NCI-H2107 treated with DMSO at 0.1 percent for 48 hours (cell line): ENCODE results near the gene OR1F1.
A peak's percentile ranks its signal among the peaks of the same experiment; 100 is the strongest.
"Not testable (repeated sequence)": the region's sequence is repeated elsewhere in the genome, so short reads cannot be mapped to it uniquely, and the experiment has no call there.

Source experiments
- DNase-seq: peaks from one replicate; lab custom pipeline; 2025; ENCODE audit not compliant: unreplicated experiment; lab: John Stamatoyannopoulos, UW

The OR1F1 gene

DNA sequence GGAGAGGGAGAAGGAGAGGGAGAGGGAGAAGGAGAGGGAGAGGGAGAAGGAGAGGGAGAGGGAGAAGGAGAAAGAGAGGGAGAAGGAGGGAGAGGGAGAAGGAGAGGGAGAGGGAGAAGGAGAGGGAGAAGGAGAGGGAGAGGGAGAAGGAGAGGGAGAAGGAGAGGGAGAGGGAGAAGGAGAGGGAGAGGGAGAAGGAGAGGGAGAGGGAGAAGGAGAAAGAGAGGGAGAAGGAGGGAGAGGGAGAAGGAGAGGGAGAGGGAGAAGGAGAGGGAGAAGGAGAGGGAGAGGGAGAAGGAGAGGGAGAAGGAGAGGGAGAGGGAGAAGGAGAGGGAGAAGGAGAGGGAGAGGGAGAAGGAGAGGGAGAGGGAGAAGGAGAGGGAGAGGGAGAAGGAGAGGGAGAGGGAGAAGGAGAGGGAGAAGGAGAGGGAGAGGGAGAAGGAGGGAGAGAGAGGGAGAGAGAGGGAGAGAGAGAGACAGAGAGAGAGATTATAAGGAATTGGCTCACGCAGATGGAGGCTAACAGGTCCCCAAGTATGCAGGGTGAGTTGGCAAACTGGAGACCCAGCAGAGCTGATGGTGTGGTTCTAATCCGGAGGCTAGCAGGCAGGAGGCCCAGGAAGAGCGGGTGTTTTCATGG lies 9.8 kb downstream of the OR1F1 start:
- not testable (repeated sequence) for DNase-seq

DNA sequence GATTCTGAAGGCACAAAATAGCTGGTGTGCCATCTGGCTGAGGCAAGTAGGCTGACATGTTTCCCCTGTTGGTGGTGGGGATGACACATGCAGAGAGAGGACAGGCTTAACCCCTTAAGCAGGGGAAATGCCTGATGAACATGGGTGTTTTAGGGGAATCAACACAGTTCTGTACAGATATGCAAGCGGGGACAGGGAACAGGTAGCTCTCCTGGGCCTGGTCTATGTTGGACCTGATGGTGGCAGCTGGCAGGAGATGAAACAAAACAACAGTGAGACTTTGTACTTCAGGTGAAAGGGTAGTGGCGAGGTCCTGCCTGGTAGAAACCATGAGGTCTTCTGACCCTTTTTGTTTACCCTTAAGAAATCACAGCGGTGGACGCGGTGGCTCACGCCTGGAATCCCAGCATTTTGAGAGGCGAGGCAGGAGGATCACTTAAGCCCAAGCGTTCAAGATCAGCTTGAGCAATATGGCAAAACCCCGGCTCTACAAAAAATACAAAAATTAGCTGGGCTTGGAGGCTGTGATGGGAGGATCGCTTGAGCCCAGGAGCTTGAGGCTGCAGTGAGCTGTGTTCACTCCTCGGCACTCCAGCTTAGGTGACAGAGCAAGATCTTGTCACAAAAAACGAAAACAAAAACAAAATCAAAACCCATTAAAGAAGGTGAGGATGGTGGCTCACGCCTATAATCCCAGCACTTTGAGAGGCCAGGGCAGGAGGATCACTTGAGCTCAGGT lies 10.5 kb downstream of the OR1F1 start:
- DNase-seq: no peak

DNA sequence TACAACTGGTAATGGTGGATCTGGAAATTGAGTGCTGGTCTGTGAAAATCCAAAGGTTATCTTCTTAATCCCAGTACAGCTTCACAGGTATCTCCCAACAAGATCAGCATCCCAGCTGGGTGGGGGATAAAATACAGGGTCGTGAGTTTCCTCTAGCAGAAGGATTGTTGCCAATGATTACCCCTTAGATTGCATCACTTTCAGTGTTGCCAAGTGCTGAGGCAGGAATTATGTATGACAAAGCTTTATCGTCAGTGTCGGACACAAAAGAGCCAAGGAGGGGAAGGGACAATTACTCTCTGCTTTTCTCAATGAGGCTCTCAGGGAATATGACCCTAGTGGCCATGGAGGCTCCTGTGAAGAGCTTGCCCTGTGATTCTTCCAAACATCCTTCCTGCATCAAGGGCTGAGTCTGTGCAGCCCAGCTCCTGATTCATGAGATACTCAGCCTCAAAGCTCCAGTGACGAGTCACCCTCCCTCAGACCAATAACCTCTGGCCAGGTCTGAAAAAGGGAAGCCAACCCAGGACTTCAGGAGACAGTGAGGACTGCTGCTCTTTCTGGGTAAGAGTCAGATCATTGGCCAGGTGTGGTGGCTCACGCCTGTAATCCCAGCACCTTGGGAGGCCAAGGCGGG lies 15.0 kb downstream of the OR1F1 start:
- no peak for DNase-seq

DNA sequence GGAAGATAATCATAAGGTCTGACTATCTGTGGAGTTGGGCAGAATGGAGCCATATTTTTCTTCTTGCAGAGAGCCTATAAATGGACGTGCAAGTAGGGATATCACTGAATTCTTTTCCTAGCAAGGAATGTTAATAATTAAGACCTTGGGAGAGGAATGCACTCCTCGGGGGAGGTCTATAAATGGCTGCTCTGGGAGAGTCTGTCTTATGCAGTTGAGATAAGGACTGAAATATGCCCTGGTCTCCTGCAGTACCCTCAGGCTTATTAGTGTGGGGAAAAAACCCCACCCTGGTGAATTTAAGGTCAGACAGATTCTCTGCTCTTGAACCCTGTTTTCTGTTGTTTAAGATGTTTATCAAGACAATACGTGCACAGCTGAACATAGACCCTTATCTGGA lies 17.9 kb downstream of the OR1F1 start:
- not testable (repeated sequence) for DNase-seq

DNA sequence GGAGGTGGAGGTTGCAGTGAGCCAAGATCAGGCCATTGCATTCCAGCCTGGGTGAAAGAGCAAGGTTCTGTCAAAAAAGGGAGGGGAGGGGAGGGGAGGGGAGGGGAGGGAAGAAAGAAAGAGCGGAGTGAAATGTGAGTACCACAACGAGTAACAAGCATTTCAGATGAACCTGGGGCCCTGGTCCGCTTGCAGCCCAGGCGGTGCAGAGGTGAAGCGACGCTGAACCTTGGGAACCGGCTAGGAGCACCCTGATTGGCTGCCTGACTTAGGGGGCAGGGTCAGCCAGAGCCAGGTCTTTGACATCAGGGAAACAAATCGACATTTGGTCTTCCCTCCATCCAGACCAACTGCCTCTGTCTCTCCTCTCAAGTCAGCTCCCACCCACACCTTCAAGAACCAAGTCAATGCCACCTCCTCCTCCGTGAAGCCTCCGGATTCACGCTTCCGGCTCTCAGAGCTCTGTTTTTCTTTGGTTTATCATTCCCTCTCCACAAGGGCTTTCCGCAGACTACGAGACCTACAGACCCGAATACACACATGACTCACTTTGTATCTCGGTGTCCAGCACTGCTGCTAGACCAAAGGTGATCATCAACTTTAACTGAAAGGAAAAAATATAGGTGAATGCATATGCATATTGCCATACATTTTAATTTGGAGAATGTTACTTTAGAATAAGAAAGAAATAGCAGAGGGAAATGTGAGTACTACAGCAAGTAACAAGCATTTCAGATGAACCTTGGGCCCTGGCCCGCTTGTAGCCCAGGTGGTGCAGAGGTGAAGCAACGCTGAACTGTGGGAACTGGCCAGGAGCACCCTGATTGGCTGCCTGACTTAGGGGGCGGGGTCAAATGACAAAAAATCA lies 19.3 kb downstream of the OR1F1 start:
- DNase-seq: no peak

DNA sequence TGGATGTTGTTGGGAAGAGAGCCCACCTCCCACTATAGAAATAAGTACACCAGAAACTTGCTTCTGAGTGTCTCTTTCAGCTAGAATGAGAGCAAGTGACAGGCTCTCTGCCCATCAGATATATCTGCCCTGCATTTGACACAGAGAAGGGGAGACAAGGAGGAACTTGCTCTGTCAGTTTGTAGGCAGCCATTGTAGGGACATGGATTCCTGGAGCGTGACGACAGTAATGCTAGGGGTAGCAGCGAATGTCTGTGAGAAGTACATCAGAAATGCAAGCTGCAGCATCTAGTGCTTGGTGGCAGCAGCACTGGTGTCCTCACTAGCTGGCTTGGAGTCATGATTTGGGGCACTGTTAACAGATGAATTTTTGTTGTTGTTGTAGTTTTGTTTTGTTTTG lies 24.0 kb downstream of the OR1F1 start:
- no peak for DNase-seq

DNA sequence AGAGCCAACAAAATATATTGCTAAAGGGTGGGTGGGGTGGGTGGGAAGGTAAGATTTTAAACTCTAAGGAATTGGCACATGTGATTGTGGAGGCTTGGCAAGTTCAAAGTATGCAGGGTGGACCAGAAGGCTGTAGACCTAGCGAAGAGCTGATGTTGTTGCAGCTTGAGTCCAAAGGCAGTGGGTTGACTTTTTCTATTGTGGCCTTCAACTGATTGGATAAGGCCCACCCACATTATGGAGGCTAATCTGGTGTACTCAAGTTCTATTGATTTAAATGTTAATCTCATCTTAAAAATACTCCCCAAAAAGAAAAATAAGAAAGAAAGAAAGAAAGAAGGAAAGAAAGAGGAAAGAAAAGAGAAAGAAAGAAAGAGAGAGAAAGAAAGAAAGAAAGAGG lies 24.6 kb downstream of the OR1F1 start:
- no peak for DNase-seq

DNA sequence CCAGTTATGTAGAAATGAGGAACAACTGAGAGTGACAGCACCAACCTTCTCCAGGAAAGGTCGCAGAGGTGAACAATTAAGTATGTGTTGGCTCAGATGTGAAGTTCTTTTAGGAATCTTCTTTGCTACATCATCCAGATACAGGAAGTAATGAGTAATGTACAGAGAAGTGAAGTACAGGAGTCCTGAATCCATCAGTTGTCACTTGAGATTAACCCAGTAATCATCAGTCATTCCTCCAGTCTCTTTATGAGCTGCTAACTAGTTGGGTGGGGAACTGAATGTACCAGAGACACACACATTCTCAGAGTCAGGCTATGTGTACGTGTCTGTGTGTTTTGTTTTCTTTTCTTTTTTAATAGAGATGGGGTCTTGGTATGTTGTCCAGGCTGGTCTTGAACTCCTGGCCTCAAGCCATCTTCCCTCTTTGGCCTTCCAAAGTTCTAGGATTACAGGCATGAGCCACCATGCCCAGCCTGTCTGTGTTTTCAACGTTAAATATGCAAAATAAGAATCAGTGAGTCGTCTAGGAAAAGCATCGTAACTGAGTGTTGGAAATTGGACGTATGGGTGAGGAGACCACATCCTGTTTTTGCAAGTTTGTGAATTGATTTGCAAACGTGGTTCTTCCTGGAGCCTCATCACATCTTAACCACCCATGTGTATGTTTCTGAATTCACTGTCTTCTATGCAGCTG lies 27.0 kb downstream of the OR1F1 start:
- no peak for DNase-seq

DNA sequence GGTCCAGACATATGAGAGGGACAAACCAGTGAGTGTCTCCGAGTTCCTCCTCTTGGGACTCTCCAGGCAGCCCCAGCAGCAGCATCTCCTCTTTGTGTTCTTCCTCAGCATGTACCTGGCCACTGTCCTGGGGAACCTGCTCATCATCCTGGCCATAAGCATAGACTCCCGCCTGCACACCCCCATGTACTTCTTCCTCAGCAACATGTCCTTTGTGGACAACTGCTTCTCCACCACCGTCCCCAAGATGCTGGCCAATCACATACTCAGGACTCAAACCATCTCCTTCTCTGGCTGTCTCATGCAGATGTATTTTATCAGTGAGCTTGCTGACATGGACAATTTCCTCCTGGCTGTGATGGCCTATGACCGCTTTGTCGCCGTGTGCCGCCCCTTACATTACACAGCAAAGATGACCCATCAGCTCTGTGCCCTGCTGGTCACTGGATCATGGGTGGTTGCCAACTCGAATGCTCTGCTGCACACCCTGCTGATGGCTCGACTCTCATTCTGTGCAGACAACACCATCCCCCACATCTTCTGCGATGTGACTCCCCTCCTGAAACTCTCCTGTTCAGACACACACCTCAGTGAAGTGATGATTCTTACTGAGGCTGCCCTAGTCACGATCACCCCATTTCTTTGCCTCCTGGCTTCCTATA lies 27.7 kb downstream of the OR1F1 start:
- no peak for DNase-seq

DNA sequence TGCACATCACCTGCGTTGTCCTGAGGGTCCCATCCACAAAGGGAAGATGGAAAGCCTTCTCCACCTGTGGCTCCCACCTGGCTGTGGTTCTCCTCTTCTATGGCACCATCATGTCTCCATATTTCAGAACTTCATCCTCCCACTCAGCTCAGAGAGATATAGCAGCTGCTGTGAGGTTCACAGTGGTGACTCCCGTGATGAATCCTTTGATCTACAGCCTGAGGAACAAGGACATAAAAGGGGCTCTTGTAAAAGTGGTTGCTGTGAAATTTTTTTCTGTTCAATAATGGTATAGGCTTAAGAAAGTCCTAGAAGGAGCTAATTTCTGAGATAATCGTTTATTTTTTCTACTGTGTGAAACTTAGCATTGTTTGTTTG lies 28.2 kb downstream of the OR1F1 start:
- no peak for DNase-seq

DNA sequence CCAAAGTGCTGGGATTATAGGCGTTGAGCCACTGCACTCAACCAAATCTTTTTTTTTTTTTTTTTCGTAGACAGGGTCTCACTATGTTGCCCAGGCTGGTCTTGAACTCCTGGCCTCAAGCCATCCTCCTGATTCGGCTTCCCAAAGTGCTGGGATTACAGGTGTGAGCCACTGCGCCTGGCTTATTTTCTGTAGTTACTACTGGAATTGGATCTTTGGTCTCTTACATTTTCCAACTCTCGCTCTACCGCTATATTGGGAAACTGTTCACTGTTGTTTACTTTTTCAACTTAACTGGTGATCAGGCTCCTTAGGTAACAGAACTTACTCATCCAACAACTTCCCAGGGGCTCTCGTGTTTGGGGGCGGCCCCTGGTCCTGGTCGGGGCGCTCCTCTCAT lies 32.8 kb downstream of the OR1F1 start:
- no peak for DNase-seq

DNA sequence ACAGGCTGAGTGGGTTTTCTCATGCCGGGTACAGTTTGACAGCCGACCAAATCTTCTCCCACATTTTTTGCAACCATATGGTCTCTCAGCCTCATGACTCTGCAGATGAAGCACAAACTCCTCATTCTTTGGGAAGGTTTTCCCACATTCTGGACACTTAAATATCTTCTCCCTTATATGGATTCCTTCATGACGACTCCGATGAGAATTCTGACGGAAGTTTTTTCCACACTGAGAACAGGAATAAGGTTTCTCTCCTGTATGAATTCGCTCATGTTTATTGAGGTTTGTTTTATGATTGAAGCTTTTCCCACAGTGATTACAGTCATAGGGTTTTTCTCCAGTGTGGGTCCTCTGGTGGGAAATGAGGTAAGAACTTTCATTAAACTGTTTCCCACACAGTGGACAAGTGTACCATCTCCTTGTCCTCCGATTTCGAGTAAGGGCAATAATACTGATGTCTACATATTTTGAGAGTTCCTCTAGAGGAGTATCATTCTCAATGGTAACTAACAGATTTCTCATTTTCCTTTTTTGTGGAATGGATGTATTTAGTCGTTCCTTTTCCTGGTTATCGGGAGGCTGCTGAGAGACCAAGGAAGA lies 36.0 kb downstream of the OR1F1 start:
- DNase-seq: no peak

DNA sequence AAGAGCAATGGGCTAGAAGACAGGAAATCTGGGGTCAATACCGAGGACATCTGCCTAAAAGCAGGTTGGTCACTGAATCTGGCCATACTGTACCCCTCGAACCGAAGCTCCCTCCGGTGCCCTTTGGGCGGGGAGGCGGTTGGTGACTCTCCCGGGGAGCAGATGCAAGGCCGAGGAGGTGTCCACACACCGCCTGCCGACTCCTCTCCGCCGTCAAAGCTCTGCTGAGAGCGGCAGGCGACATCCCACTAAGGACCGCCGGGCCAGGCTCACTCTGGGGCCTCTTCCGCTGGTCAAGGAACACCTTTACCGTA lies 46.5 kb downstream of the OR1F1 start:
- no peak for DNase-seq

DNA sequence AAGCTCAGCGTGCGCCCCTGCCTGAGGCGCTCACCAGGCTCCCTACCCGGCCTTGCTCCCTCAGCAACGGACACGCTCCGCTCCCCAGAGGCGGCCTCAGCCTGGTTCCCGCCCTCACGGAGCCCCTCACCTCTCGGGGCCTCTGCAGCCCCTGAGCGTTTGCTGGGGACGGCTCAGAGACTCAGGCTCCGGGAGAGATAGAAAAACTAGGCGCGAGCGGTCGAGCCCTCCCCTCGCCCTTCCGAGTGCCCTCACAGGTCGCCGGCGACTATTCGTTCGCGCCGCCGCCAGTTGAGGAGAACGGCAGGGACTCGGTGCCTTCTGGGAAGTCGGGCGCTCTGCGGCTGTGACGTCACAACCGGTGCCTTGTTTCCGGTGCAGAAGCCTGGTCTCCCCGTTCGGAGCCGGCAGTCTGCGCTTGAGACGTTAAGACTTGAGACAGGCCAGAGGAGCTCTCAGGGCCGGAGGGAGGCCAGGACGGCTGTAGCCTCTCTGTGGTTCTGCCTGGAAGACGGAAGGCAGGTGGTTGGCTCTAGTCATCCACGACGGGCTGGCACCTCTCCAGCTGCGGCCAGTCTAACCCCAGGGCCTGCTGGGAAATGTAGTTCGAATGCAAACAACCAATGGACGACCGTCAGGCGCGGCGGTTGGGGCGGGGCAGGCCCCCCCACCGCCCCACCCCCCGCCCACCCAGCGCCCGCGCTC lies 47.0 kb downstream of the OR1F1 start, which contains the start of gene ZNF200:
Gene ZNF200, minus strand, starts transcription at position 302 of the 705 bp plus-strand sequence. CDS start 1,403 bp downstream, outside the sequence.
- peak; percentile 61 for DNase-seq

DNA sequence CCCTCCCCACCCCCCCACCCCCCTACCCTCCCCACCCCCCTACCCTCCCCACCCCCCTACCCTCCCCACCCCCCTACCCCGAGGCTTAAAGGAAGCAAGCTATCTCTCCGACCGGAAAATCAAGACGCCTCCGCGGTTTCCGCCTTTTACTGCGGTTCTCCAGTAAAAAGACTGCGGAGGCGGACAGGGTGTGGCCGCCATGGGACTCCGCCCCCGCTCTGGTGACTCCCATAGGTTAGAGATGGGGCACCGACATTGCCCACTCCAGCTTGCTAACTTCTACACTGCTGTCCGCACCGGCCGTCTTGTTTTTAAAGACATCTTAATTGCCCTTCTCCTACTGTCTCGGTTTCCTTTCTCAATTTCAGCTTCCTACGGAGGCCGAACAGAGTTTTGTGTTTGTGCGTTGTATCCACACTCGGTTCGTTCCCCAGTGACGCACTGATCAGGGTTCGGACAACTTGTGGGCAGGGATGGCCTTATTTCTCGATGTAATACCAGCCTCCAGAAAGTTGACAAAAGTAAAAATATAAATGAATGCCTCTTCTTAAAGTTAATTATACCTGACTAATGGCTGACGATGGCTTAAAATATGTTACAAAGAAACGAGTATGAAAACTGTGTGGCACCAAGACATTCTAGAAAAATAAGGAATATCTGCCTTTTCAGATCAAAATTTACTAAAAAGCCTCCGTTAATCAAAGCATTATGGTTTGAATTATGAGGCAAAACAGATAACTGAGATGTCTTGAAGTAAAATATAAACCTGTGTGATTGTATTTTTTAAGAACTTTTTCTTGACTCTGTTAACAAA lies 48.1 kb downstream of the OR1F1 start:
- DNase-seq: no peak

DNA sequence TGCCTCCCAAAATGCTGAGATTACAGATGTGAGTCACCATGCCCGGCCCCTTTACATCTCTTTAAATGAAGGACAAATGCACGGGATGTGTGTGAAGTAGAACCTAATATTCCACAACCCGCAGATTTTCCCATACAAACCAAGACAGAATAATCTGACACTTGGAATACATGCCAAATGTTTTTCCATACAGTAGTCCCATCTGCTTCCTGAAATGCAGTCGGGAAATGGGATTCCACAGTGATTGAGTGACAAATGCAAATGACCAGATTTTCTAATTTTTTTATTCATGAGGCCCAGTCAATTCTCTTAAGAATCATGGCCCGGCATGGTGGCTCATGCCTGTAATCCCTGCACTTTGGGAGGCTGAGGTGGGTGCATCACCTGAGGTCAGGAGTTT lies 53.8 kb downstream of the OR1F1 start:
- no peak for DNase-seq

DNA sequence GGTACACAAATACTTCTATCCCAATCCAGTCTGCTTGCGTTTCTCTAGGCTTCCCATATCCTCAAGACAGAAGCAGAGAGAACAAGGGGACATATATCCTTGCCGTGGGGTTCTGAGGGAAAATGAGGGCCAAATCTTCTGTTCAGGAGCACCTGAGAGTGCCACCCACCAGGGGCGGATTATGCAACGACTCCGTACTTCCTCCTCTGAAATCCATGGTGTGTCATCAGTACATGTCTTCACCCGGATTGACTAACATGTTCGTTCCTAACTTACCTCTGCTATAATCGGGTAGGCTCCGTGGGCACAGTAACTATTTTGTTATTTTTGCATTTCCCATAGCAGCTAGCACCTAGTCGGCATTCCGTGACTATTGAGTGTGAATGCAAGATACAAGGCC lies 54.7 kb downstream of the OR1F1 start:
- no peak for DNase-seq

DNA sequence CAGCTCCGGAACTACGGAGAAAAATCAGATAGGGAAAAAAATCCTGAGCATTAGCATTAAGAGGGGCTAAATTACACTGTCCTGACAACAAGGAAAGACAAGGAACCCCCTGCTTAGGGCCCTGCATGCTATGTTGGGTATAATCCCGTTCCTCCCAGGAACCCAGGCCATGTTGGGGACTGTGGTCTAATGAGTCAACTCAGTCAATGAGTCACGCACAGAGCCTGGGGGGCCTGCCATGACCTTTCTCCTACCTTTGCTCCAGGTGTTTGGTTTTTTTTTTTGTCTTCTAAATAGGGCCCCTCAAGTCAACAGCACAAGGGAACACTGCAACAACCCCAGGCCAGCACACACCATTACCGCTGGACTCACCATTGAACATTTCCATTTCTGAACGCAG lies 55.9 kb downstream of the OR1F1 start:
- no peak for DNase-seq

DNA sequence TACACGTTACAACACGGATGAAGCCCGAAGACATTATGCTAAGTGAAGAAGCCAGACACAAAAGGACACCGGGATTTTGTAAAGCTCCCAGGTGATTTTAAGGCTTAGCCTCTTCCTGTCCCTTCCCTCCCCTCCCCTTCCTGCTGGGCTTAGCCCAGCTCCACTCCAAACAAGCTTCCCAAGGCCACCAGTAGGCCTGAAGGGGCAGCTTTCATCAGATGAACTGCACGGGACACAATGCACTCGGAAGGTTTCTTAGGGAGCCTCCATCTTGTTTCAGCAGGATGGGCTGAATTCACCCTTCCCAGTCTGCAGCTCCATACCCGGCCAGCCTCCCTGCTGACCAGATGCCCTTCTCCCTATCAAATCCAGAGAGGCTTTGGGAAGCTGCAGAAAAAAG lies 58.0 kb downstream of the OR1F1 start:
- no peak for DNase-seq
